Measurements from ENCODE around the gene CACNA1C.

DNA sequence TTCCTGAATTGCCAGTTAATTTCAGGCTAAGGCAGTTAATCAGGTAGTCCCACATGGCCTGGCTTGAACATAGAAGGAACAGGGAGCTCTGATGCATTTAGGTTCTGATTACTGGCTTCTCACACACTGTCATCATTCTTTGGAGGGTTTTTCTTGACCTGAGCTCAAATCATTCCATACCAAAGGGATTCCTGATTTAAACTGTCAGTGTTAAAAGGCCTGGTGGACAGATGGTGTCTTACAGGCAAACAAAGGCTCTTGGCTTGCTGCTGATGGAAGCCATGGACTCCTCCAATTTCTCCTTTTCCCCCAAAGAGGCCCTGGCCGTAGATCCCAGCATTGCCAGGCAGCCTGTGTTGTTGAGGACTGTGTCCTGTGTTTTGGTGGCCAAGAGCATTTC lies 30.2 kb downstream of the CACNA1C start:
- no peak for TF ChIP-seq CTCF (IDR thresholded peaks at IDR 0.05)
- TF ChIP-seq POLR2AphosphoS5 (IDR thresholded peaks at IDR 0.05) = no peak
- TF ChIP-seq POLR2A (IDR thresholded peaks at IDR 0.05) = no peak
